Measurements from ENCODE around the gene FAM83D. TPM values are rescaled to one million over a fixed set of nuclear protein-coding genes. Genes with fewer than 3 reads are reported as not detected.

Gene FAM83D
- polyA plus RNA-seq, 6 donors from 2014 or later: 0.12 to 0.56 (median 0.26) TPM; not detected in 1

DNA sequence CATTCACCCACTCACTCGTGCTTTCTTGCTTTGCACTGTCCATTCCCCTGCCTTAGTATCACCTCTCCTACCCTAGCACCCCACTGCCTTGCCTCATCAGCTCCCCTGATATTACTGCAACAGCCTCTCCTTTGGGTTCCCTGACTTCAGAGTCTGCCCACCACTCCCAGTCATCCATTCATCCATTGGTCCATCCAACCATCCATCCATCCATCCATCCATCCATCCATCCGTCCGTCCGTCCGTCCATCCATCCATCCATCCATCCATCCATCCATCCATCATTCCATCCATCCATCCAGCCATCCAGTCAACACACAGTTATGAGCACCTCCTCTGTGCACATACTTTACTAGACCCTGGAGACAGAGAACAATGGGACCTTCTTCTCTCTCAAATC is 22.9 kb upstream of the FAM83D start:
- Mint-ChIP-seq H3K36me3 (peaks cover 33 to 59% of the 10 kb centered on the region in 2 donors), H3K4me1 (peaks cover 0 to 29% (median 0%) of the 10 kb centered on the region in 3 donors), H3K4me3 (peak overlapping the region in 1 of 8 donors; percentile 37), H3K9me3 (peaks cover 0 to 5% (median 0%) of the 10 kb centered on the region in 7 donors), H3K27me3 (no peaks in the 10 kb centered on the region), H3K27ac (peak overlapping the region in 2 of 6 donors; percentile 57 to 59)
- no peak for DNase-seq
- no peak for ATAC-seq (ENCODE audit: low read depth in 2 of 2)

DNA sequence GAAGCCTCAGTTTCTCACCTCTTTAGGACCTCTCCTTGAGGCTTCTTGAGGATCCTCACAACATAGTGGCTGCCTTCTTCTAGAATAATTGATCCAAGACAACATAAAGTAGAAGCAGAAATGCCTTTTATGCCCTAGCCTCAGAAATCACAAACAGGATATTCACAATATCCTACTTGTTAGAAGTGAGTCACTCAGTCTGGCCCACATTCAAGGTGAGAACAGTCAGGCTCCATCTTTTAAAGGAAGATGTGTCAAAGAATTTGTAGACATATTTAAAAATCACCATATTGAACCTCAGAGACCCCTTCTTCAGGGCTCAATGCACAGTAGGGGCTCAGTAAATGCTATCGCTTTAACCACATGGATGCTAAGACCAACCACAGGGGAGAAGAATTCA is 20.8 kb upstream of the FAM83D start:
- peaks cover 0 to 29% (median 0%) of the 10 kb centered on the region in 3 donors for H3K4me1 Mint-ChIP-seq
- DNase-seq (no peak), ATAC-seq (ENCODE audit: low read depth in 2 of 2) (no peak)
- peaks cover 0 to 5% (median 0%) of the 10 kb centered on the region in 7 donors for H3K9me3 Mint-ChIP-seq
- no peak overlapping the region for H3K27ac Mint-ChIP-seq
- no peak overlapping the region for H3K4me3 Mint-ChIP-seq
- peaks cover 33 to 59% of the 10 kb centered on the region in 2 donors for H3K36me3 Mint-ChIP-seq
- H3K27me3 Mint-ChIP-seq: no peaks in the 10 kb centered on the region

DNA sequence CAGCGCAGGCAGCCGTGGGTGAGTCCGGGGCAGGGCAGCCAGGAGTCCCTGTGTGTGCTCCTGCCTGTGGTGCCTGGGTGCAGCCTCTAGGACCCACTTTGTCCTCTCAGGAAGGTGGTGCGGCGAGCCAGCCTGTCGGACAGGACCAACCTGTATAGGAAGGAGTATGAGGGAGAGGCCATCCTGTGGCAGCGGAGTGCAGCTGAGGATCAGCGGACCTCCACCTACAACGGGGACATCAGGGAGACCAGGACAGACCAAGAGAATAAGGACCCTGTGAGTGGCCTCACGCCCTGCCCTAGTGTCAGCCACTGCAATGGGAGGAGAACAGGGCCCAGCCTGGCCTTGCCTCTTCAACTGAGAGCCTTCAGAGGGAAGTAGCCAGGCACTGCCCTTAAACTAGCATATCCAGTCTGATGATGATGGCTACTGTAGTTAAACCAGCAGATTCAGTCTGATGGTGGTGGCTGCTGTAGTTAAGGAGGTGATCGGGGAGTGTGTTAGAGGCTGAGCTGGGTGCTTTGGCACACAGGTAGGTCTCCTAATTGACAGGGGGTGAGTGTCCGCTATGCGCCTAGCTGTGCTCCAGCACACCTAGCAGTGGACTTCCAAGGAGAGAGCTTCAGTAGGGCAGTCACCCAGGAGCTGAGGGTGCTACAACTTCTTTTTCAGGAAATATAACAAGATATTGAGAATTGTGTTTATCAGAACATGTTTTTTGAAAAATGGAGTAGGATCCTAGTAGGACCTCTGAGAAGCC is 18.1 kb upstream of the FAM83D start:
- no peak overlapping the region for H3K4me3 Mint-ChIP-seq
- ATAC-seq (ENCODE audit: low read depth in 2 of 2) (no peak), DNase-seq (no peak)
- peaks cover 0 to 5% (median 0%) of the 10 kb centered on the region in 7 donors for H3K9me3 Mint-ChIP-seq
- H3K36me3 Mint-ChIP-seq: peaks cover 32 to 47% of the 10 kb centered on the region in 2 donors
- H3K4me1 Mint-ChIP-seq: peaks cover 0 to 28% (median 0%) of the 10 kb centered on the region in 3 donors
- peak overlapping the region in 4 of 6 donors; percentile 28 to 74 (median 42) for H3K27ac Mint-ChIP-seq
- H3K27me3 Mint-ChIP-seq: no peaks in the 10 kb centered on the region

DNA sequence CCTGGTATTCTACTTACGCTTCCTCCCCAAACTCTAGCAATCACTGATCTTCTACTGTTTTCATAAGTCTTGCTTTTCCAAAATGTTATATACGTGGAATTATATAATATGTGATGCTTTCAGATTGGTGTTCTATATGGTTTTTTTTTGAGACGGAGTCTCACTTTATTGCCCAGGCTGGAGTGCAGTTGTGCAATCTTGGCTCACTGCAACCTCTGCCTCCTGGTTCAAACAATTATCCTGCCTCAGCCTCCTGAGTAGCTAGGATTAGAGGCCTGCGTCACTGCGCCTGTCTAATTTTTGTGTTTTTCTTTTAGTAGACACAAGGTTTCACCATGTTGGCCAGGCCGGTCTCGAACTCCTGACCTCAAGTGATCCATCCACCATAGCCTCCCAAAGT is 10.9 kb upstream of the FAM83D start:
- Mint-ChIP-seq H3K4me1 (peaks cover 0 to 2% (median 0%) of the 10 kb centered on the region in 3 donors), H3K9me3 (no peaks in the 10 kb centered on the region), H3K36me3 (peaks cover 0 to 4% of the 10 kb centered on the region in 2 donors), H3K4me3 (no peak overlapping the region), H3K27me3 (no peaks in the 10 kb centered on the region), H3K27ac (peak overlapping the region in 1 of 6 donors; percentile 69)
- ATAC-seq (ENCODE audit: low read depth in 2 of 2): no peak
- no peak for DNase-seq

DNA sequence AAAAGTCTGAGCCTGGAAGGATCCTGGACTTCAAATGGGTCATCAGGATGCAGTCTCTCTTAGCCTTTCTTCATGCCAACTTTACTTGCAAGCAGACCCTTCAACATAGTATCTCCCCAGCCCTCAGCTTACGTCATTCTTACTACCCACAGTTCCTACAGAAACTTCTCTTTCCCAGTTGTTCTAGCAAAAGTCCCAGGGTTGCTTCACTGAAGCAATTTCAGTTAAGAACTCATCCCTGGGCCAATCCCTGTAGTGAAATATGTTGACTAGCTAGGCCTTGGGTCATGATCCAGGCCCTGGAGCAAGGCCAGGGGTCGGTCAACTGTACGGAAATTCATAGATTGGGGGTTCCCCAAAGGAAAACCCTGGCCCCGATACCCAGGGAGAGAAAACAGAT is 8.6 kb upstream of the FAM83D start:
- Mint-ChIP-seq H3K27me3 (no peaks in the 10 kb centered on the region), H3K27ac (peak overlapping the region in 1 of 6 donors; percentile 33), H3K36me3 (peaks cover 0 to 4% of the 10 kb centered on the region in 2 donors), H3K4me1 (peaks cover 0 to 2% (median 0%) of the 10 kb centered on the region in 3 donors), H3K9me3 (no peaks in the 10 kb centered on the region), H3K4me3 (no peak overlapping the region)
- no peak for ATAC-seq (ENCODE audit: low read depth in 2 of 2)
- DNase-seq: no peak

DNA sequence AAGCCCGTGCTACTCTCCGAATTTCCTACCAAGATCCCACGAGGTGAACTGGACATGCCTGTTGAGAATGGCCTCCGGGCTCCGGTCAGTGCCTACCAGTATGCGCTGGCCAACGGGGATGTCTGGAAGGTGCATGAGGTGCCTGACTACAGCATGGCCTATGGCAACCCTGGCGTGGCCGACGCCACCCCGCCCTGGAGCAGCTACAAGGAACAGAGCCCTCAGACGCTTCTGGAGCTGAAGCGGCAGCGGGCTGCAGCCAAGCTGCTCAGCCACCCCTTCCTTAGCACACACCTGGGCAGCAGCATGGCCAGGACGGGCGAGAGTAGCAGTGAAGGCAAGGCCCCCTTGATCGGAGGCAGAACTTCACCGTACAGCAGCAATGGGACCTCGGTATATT is 8.0 kb upstream of the FAM83D start:
- Mint-ChIP-seq H3K9me3 (no peaks in the 10 kb centered on the region), H3K27ac (no peak overlapping the region), H3K36me3 (peaks cover 0 to 4% of the 10 kb centered on the region in 2 donors), H3K4me1 (peaks cover 0 to 2% (median 0%) of the 10 kb centered on the region in 3 donors), H3K4me3 (no peak overlapping the region), H3K27me3 (no peaks in the 10 kb centered on the region)
- ATAC-seq (ENCODE audit: low read depth in 2 of 2): no peak
- DNase-seq: no peak

DNA sequence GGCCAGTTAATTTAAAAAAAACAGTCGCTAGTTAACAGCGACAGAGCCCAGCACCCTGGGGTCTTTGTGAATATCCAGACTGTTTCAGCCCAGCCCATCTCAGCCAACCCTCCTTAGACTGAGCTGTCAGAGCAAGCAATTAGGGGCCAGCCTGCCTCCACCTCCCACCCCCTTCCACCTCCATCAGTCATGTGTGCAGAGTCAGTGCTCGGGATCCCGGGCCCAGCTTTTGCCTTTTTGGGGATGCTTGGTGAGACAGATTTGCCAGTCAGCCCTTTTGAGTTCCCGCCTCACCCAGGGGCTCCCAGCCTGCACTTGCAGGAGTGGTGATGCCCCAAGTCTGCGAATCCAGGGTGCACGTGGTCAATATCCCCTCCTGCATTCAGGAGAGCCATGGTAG is 6.5 kb upstream of the FAM83D start:
- H3K27ac Mint-ChIP-seq: peak overlapping the region in 1 of 6 donors; percentile 82
- no peak overlapping the region for H3K4me3 Mint-ChIP-seq
- no peak for DNase-seq
- no peak for ATAC-seq (ENCODE audit: low read depth in 2 of 2)
- no peaks in the 10 kb centered on the region for H3K27me3 Mint-ChIP-seq
- H3K9me3 Mint-ChIP-seq: no peaks in the 10 kb centered on the region
- H3K4me1 Mint-ChIP-seq: peaks cover 0 to 6% (median 0%) of the 10 kb centered on the region in 3 donors
- peaks cover 7 to 9% of the 10 kb centered on the region in 2 donors for H3K36me3 Mint-ChIP-seq

DNA sequence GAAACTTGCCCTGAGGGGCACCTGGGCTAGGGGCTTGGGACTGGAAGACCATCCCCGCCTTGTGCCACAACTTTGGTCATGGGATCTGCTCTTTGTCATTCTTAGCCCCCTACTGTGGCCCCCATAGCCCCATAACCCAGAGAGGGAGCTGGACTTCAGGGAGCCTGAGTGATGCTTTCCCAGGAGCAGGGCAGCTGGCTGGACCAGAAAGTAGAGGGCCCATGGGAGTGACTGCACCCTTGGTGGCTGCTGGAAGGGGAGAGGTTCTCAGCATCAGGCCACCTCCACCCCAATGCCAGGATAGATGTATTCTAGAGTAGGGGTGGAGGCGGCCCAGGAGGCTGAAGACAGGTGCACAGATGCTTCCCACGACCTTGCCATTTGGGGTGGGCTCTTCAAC is 5.8 kb upstream of the FAM83D start:
- ATAC-seq (ENCODE audit: low read depth in 2 of 2) (no peak), DNase-seq (no peak)
- no peaks in the 10 kb centered on the region for H3K9me3 Mint-ChIP-seq
- peak overlapping the region in 1 of 6 donors; percentile 39 for H3K27ac Mint-ChIP-seq
- no peaks in the 10 kb centered on the region for H3K27me3 Mint-ChIP-seq
- H3K4me1 Mint-ChIP-seq: peaks cover 4 to 9% (median 6%) of the 10 kb centered on the region in 3 donors
- peak overlapping the region in 1 of 8 donors; percentile 35 for H3K4me3 Mint-ChIP-seq
- H3K36me3 Mint-ChIP-seq: peaks cover 7 to 9% of the 10 kb centered on the region in 2 donors

DNA sequence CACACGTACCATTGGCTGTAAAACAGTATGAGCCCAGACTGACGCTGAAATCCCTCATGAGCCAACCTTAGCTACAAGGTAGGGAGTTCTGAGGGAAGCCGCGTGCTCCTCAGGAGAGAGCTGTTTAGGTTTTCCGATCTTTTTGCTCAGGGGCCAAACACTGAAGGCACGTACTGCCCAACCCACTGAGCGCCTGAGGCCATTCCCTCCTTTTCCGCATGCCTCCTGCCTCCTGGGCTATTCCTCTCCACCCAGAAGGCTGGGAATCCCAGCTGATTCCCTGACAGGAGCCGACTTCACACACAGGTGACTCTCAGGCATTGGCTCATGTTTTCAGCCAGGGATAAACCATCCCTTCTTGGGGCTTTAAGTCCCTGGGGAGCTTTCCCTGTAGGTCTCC is 5.4 kb upstream of the FAM83D start:
- Mint-ChIP-seq H3K27ac (peak overlapping the region in 3 of 6 donors; percentile 27 to 50 (median 39)), H3K4me1 (peaks cover 9 to 12% (median 10%) of the 10 kb centered on the region in 3 donors), H3K36me3 (peaks cover 7 to 9% of the 10 kb centered on the region in 2 donors), H3K4me3 (no peak overlapping the region), H3K9me3 (no peaks in the 10 kb centered on the region), H3K27me3 (no peaks in the 10 kb centered on the region)
- DNase-seq: no peak
- ATAC-seq (ENCODE audit: low read depth in 2 of 2): no peak

DNA sequence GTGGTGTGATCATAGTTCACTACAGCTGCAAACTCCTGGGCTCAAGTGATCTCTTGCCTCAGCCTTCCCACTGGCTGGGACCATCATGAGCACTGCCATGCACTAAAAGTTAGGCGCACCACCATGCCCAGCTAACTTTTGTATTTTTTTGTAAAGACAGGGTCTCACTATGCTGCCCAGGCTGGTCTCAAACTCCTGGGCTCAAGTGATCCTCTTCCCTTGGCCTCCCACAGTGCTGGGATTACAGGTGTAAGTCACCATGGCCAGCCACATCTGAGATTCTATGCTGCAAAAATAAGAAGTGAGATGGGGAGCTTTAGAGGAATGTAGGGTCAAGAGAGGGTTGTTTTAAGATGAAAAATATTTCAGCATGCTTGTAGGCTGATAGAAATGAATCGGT is 1.5 kb upstream of the FAM83D start:
- H3K4me3 Mint-ChIP-seq: peak overlapping the region in 3 of 8 donors; percentile 1 to 83 (median 12)
- H3K4me1 Mint-ChIP-seq: peaks cover 13 to 18% (median 13%) of the 10 kb centered on the region in 3 donors
- ATAC-seq (ENCODE audit: low read depth in 2 of 2) (no peak), DNase-seq (no peak)
- peaks cover 4 to 7% of the 10 kb centered on the region in 2 donors for H3K36me3 Mint-ChIP-seq
- peaks cover 0 to 8% (median 0%) of the 10 kb centered on the region in 3 donors for H3K27me3 Mint-ChIP-seq
- no peaks in the 10 kb centered on the region for H3K9me3 Mint-ChIP-seq
- peak overlapping the region in 4 of 6 donors; percentile 2 to 92 (median 47) for H3K27ac Mint-ChIP-seq

DNA sequence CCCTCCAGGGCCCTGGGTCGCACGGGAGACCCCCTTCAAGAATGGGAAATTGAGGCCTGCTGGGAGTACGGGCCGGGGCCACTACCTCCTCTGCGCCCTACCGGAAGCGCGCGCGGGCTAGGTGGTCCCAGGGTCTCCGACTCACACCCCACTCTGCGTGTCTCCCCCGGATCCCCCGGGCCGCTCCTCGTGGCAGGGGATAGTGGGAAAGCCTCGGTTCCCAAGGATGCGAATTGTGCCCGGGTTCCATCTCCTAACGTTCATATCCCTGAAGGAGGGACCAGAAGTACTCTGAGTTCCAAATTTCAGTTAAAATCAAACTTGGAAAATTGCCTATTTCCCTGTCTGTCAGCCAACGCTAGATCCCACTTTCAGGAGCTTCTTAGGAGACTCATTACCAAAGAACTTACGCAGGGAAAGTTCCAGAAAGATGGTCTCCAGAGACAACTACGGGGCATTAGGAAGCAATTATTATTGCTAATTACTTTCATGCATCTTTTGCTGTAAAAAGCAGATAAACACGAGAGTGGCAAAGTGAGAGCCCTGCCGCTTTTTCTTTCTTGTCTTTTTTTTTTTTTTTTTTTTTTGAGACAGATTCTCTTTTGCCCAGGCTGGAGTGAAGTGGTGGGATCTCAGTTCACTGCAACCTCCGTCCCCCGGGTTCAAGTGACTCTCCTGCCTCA is 858 bp downstream of the FAM83D start:
- Mint-ChIP-seq H3K4me3 (peak overlapping the region; percentile 72 to 91 (median 82)), H3K27me3 (peaks cover 0 to 8% (median 0%) of the 10 kb centered on the region in 3 donors), H3K36me3 (peaks cover 4 to 7% of the 10 kb centered on the region in 2 donors), H3K4me1 (peaks cover 13 to 18% (median 13%) of the 10 kb centered on the region in 3 donors), H3K27ac (peak overlapping the region in 1 of 6 donors; percentile 66), H3K9me3 (no peaks in the 10 kb centered on the region)
- no peak for DNase-seq
- no peak for ATAC-seq (ENCODE audit: low read depth in 2 of 2)

DNA sequence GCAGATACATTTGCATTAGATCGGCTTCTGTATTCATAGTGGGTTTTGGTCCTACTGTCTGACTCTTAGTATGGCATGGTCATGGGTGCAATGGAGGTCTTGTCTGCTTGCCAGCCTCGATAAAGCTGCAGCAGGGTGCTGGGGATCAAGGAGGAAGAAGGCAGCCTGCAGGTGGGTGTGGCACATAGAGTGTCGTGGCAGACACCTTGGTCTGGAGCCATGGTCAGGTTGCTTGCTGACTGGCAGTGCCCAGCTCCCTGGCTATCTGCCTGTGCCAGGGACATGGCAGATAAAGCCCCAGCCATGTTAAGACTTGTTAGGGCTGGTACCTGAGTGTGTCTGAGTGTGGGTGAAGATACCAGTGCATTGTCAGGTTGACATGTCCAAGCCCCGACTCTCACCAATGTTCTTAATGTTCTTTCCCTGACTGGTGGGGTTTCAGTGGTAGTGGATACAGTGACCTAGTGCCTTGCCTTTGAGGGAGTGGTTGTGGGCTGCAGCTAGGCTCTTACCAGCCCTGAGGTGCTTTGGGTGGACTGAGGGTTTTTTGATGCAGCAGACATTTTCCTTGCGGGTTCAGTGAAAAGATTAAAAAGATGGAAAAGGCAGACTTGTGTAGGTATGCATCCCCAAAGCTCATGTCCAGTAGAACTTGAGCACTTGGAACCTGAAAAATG is 1.8 kb downstream of the FAM83D start:
- DNase-seq (no peak), ATAC-seq (ENCODE audit: low read depth in 2 of 2) (no peak)
- Mint-ChIP-seq H3K9me3 (no peaks in the 10 kb centered on the region), H3K27me3 (peaks cover 0 to 8% (median 0%) of the 10 kb centered on the region in 3 donors), H3K4me3 (peak overlapping the region; percentile 25 to 91 (median 77)), H3K36me3 (peaks cover 4 to 7% of the 10 kb centered on the region in 2 donors), H3K27ac (peak overlapping the region in 2 of 6 donors; percentile 37 to 56), H3K4me1 (peaks cover 13 to 18% (median 13%) of the 10 kb centered on the region in 3 donors)

DNA sequence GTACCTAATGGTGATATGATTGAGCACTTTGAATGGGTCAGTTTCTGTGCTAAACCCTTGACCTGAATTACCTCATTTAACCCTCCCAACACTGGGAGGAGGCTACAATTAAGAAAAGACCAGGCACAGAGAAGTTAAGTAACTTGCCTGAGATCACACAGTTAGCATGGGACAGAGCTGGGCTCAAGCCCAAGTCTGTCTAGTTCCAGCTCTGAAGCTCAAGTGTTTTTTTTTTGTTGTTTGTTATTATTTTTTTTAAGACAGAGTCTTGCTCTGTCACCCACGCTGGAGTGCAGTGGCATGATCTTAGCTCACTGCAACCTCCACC is 4.0 kb downstream of the FAM83D start:
- H3K4me3 Mint-ChIP-seq: peak overlapping the region in 1 of 8 donors; percentile 50

More for the DNA sequence above, 4.0 kb downstream of the FAM83D start:
- no peaks in the 10 kb centered on the region for H3K36me3 Mint-ChIP-seq
- no peak overlapping the region for H3K27ac Mint-ChIP-seq
- no peaks in the 10 kb centered on the region for H3K9me3 Mint-ChIP-seq
- DNase-seq (no peak), ATAC-seq (ENCODE audit: low read depth in 2 of 2) (no peak)
- peaks cover 0 to 8% (median 0%) of the 10 kb centered on the region in 3 donors for H3K27me3 Mint-ChIP-seq
- peaks cover 4 to 14% (median 9%) of the 10 kb centered on the region in 3 donors for H3K4me1 Mint-ChIP-seq

Measured in naive B cell (primary cell).